Sigmoid colon (tissue), 7 donors: ENCODE data around the gene GLIS1. TPM values are rescaled to one million over a fixed set of nuclear protein-coding genes. Genes with fewer than 3 reads are reported as not detected.
A peak's percentile ranks its signal among the peaks of the same experiment; 100 is the strongest.

Experiments used
- DNase-seq: peaks from one replicate; pipeline ENCODE4 v3.0.0-alpha.2; 2019
- H3K27ac ChIP-seq, 4 donors: fragments of 200-600 bp; sonication (generic); one replicate each; pipeline ENCODE4 v1.5.1; 2016 to 2019; ENCODE audit warnings: mild to moderate bottlenecking in 1 of 4
- H3K27me3 ChIP-seq, 3 donors: fragments of 200-600 bp; sonication (generic); one replicate each; pipeline ENCODE4 v1.5.1; 2019; ENCODE audit warnings: mild to moderate bottlenecking in 1 of 3
- H3K36me3 ChIP-seq, 4 donors: fragments of 200-600 bp; sonication (generic); one replicate each; pipeline ENCODE4 v1.5.1; 2016 to 2019
- H3K4me1 ChIP-seq, 4 donors: fragments of 200-600 bp; sonication (generic); one replicate each; pipeline ENCODE4 v1.5.1; 2017 to 2019
- H3K4me3 ChIP-seq, 4 donors: fragments of 200-600 bp; sonication (generic); one replicate each; pipeline ENCODE4 v1.5.1; 2017 to 2019; ENCODE audit warnings: mild to moderate bottlenecking in 2 of 4, moderate library complexity in 1 of 4
- H3K9me3 ChIP-seq, 4 donors: fragments of 200-600 bp in 3 of 4; sonication (generic) in 3 of 4; one replicate each; pipeline versions ENCODE4 v1.5.1 to v1.6.1; 2013 to 2019
- EP300 ChIP-seq, 4 donors: sonication (generic); formaldehyde crosslinking; IDR thresholded peaks; one replicate each; pipeline ENCODE4 v1.6.1; 2017; ENCODE audit warnings: antibody characterized with exemption in 4 of 4
- POLR2A ChIP-seq, 2 donors: fragments of 450-650 bp; IDR thresholded peaks; one replicate each; pipeline ENCODE4 v1.6.1; 2016; ENCODE audit warnings: antibody characterized with exemption in 2 of 2, mild to moderate bottlenecking in 2 of 2, moderate library complexity in 2 of 2
- POLR2AphosphoS5 ChIP-seq, 4 donors: sonication (generic); formaldehyde crosslinking; IDR thresholded peaks; one replicate each; pipeline ENCODE4 v1.6.1; 2017; ENCODE audit warnings: antibody characterized with exemption in 4 of 4
- WGBS, 2 donors: extraction: QIAGEN DNeasy Blood & Tissue Kit; methylation state at CpG; one replicate each; pipeline ENCODE4 v1.1.7; 2013; 5-methylcytosine and 5-hydroxymethylcytosine counted together
- intact Hi-C: fragments of 100-400 bp; cut with DNase I; formaldehyde crosslinking; loops from one replicate; pipeline ENCODE4 v1.15.1; 2023
- polyA plus RNA-seq, 3 donors: library from polyadenylated mRNA; stranded (reverse); fragments of 200-250 nt; gene quantifications; one replicate each; pipeline ENCODE4 v1.2.3, GENCODE V29; 2013
- total RNA-seq, 4 donors: library from RNA; depleted of rRNA; stranded (reverse); fragments of >200 nt; gene quantifications; one replicate each; pipeline ENCODE4 v1.1.0, GENCODE V29; 2016
- TF ChIP-seq, protein P1 (sequence below), 4 experiments: fragments of 450-650 bp in 3 of 4; fragments of 200-600 bp in 1 of 4; IDR thresholded peaks; one replicate each; pipeline ENCODE4 v1.5.1; 2016 to 2019; ENCODE audit warnings: antibody characterized with exemption in 4 of 4, mild to moderate bottlenecking in 3 of 4, moderate library complexity in 2 of 4
- donor health status: healthy with polysubstance abuse.
- donor health status: Bipolar disorder and iron deficiency.
- donor health status: healthy.

GLIS1 gene
- total and polyA plus RNA-seq, 7 donors = 0.16 to 0.83 (median 0.32) TPM; not detected in 4

- TF ChIP-seq, protein P1, sequence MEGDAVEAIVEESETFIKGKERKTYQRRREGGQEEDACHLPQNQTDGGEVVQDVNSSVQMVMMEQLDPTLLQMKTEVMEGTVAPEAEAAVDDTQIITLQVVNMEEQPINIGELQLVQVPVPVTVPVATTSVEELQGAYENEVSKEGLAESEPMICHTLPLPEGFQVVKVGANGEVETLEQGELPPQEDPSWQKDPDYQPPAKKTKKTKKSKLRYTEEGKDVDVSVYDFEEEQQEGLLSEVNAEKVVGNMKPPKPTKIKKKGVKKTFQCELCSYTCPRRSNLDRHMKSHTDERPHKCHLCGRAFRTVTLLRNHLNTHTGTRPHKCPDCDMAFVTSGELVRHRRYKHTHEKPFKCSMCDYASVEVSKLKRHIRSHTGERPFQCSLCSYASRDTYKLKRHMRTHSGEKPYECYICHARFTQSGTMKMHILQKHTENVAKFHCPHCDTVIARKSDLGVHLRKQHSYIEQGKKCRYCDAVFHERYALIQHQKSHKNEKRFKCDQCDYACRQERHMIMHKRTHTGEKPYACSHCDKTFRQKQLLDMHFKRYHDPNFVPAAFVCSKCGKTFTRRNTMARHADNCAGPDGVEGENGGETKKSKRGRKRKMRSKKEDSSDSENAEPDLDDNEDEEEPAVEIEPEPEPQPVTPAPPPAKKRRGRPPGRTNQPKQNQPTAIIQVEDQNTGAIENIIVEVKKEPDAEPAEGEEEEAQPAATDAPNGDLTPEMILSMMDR (IDR thresholded peaks at IDR 0.05) = no peak
- H3K27me3 ChIP-seq = no peaks in the 10 kb centered on the region
- H3K27ac ChIP-seq = no peak overlapping the region
- WGBS, 2 donors = 92 to 94% methylated on average over 8 of the region's 8 CpGs
- H3K4me1 ChIP-seq = no peaks in the 10 kb centered on the region
- DNase-seq = no peak
- intact Hi-C loops = no loop called here
- no peaks in the 10 kb centered on the region for H3K9me3 ChIP-seq
- H3K4me3 ChIP-seq = no peak overlapping the region
- no peaks in the 10 kb centered on the region for H3K36me3 ChIP-seq
These were observed 39.0 kb downstream of the GLIS1 start for GRCh38 chr1:53699981-53700380.

DNA sequence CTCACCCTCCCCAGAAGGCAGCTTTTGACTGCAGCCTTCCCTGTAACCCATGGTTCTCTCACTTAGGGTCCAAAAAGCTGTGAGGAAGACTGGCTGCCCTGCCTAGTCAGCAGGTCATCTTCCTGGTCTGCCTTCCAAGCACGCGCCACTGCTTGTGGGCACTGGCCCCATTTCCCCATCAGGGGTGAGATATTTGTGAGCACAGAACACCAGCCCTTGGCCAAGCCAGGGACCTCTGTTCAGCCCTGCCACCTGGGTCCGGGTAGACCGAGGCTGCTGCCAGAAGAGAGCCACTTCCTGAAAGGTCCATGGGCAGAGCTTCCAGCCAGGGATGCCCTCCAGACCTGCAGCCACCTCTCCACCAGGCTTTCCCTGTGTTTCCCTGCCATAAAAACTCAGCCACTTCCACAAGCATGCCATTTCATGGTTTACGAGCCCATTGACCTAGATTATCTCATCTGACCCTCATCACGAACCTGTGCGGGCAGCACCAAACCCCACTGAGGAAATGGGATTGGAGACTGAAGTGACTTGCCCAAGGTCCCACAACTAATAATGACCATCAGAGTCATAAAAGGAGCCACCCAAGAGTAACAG, 40.5 kb downstream of the GLIS1 start:
- Histone ChIP-seq H3K36me3 (no peaks in the 10 kb centered on the region), H3K4me3 (no peak overlapping the region), H3K4me1 (no peaks in the 10 kb centered on the region), H3K27me3 (no peaks in the 10 kb centered on the region), H3K27ac (no peak overlapping the region), H3K9me3 (no peaks in the 10 kb centered on the region)
- no peak for DNase-seq
- WGBS, 2 donors = 39 to 72% methylated on average over 7 of the region's 7 CpGs
- intact Hi-C loops = no loop called here
- no peak for TF ChIP-seq EP300 (IDR thresholded peaks at IDR 0.05)
- TF ChIP-seq, protein P1 (IDR thresholded peaks at IDR 0.05) = no peak
- TF ChIP-seq POLR2AphosphoS5 (IDR thresholded peaks at IDR 0.05) = no peak
- no peak for TF ChIP-seq POLR2A (IDR thresholded peaks at IDR 0.05)

GRCh38 chr1:53697721-53698383, 41.1 kb downstream of the GLIS1 start:
- WGBS, 2 donors = 12 to 45% methylated on average over 14 of the region's 14 CpGs
- Histone ChIP-seq H3K9me3 (no peaks in the 10 kb centered on the region), H3K4me1 (no peaks in the 10 kb centered on the region), H3K27me3 (no peaks in the 10 kb centered on the region), H3K36me3 (no peaks in the 10 kb centered on the region), H3K27ac (no peak overlapping the region), H3K4me3 (no peak overlapping the region)
- DNase-seq = peak; percentile 77
- intact Hi-C loops = no loop called here
- TF ChIP-seq POLR2A (IDR thresholded peaks at IDR 0.05) = no peak
- TF ChIP-seq, protein P1 (IDR thresholded peaks at IDR 0.05) = no peak
- TF ChIP-seq EP300 (IDR thresholded peaks at IDR 0.05) = no peak
- TF ChIP-seq POLR2AphosphoS5 (IDR thresholded peaks at IDR 0.05) = no peak

DNA sequence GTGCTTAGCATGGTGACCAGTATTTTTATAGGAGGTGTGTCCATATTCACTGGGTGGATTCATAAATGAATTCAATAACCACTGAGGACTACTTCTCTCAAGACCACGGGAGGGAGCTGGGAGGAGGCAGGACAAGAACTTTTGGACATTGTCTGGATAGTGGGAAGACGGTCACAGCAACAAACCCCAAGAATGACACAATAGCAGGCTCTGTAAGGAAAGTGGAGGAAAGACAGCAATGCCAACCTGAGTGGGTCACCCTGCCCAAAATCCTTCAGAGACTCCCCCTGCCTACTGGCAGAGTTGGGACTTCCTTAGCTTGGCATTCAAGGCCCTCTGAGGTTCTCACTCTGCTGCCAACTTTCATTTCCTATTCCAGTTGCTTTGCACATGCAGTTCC, 42.0 kb downstream of the GLIS1 start:
- no peaks in the 10 kb centered on the region for H3K9me3 ChIP-seq
- no peak overlapping the region for H3K27ac ChIP-seq
- H3K27me3 ChIP-seq = peaks cover 0 to 2% (median 0%) of the 10 kb centered on the region in 3 donors
- no peak overlapping the region for H3K4me3 ChIP-seq
- H3K4me1 ChIP-seq = no peaks in the 10 kb centered on the region
- H3K36me3 ChIP-seq = no peaks in the 10 kb centered on the region
- intact Hi-C loops = no loop called here
- DNase-seq = no peak
- 72 to 88% methylated on average over 2 of the region's 2 CpGs for WGBS, 2 donors
- TF ChIP-seq EP300 (IDR thresholded peaks at IDR 0.05) (no peak), POLR2AphosphoS5 (IDR thresholded peaks at IDR 0.05) (no peak), POLR2A (IDR thresholded peaks at IDR 0.05) (no peak)
- TF ChIP-seq, protein P1 (IDR thresholded peaks at IDR 0.05) = no peak
